DMS53 treated with DMSO at 0.1 percent for 48 hours (cell line): Measurements from ENCODE around the gene ANKRD36.
"Not testable (repeated sequence)": the region's sequence is repeated elsewhere in the genome, so short reads cannot be mapped to it uniquely, and the experiment has no call there.

Source experiments
- DNase-seq: peaks from one replicate; lab custom pipeline; 2025; ENCODE audit not compliant: unreplicated experiment; lab: John Stamatoyannopoulos, UW

Gene ANKRD36

DNA sequence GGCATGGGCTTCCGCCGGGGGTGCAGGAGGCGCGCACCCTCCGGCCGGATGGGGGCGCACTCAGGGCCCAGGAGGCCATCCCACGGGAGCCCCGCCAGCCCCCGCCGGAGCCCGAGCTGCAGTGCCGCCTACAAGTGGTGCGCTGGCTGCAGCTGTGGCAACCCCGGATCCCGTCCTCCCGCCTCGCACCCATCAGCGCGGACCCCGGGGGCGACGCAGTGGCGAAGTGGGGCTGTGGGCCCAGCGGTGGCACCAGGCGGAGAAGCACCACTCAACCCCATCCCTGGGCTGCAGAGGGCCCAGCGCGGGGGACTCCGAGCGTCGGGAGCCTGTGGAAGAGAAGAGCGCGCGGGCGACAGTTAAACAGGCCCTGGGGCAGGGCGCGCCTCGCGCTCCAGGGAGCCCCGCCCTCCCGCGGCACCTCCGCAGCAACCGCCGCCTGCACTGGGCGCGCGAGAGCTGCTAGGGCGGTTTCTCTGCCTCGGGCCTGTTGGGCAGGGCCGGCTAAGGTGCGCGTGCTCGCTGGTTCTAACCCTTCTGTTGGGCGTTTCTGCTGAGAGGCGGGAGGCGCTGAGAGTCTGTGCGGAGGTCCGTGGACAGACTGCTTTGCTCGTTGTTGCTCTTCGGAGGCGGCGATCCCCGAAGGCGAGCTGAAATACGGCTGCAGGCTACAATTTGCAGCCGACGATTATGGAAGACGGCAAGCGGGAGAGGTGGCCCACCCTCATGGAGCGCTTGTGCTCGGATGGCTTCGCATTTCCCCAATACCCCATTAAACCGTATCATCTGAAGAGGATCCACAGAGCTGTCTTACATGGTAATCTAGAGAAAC lies at the start of gene ANKRD36:
Gene ANKRD36 (plus strand): TSS at position 104 of the 832 bp plus-strand sequence. CDS start 587 bp downstream, at position 691.
- not testable (repeated sequence) for DNase-seq

DNA sequence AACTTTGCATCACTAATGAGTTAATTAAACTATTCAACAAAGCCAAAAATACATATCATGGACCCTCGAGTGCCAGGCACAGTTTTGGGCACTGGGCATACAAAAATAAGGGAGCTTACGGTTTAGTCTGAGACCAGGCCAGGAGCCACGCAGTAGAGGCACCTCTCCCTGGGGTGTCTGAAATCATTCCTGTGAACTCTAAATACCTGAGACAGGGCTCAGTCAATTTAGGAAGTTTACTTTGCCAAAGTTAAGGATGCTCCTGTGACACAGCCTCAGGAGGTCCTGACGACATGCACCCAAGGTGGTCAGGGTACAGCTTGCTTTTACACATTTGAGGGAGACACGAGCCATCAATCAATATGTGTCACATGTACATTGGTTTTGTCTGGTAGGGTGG lies 46.9 kb upstream of the ANKRD36 start:
- not testable (repeated sequence) for DNase-seq

DNA sequence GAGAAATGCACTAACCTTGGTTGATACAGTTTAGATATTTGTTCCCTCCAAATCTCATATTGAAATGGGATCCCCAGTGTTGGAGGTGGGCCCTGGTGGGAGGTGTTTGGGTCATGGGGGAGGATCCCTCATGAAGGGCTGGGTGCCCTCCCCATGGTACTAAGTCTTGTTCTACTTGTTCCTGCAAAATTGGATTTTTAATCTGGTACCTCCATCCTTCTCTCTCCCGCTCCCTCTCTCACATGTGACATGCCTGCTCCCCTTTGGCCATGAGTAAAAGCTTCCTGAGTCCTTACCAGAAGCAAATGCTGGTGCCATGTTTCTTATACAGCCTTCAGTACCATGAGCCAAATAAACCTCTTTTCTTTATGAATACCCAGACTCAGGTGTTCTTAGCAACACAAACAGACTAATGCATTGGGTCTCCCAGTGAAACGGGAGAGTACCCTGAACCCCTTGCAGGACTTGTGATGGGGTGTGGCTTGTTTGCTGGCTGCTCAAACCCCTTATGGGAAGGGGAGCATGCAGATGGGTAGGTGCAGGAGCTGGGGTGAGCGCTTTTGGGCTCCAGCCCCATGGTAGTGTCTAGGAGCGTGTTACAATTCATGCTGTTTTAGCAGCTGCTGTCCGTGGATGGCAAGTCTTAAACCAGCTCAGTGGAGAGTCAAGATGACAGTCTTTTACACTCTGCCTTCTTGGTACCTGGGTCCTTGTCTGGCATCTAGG lies 45.5 kb upstream of the ANKRD36 start:
- no peak for DNase-seq

DNA sequence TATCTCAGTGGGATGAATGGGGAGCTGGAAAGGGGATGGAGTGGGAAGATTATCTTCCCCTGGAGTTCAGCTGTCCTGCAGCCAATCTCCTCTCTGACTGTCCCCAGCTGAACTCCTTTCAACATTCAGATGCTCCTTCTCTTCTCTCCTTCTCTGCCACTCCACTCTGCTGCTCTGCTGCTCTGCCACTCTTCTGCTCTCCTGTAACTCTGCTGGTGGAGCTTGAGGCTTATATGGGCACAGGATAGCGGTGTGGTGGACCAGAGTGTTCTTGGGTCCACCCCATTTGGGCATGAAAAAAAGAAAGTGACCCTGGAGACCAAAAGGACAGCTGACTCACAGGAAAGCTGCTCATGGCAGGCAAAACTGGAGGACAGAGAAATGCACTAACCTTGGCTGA lies 44.9 kb upstream of the ANKRD36 start:
- DNase-seq: no peak

DNA sequence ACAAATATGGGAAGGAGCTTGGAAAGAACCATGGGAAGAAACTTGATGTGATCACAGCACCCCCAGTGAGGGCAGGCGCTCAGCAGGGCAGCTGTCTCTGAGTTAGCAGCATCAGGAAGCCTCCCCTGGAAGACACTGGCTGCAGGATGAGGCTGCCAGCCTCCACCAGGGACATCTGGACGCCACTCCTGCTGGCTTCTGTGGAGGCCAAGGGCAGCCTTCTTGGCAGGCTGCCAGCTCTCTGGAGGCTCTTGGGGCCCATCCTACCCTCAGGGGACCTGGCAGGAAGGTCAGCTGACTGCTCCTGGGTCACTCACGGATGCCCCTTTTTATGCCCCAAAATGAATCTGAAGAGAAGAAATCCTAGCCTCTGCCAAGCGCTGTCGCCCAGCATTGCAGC lies 44.2 kb upstream of the ANKRD36 start:
- DNase-seq: not testable (repeated sequence)

DNA sequence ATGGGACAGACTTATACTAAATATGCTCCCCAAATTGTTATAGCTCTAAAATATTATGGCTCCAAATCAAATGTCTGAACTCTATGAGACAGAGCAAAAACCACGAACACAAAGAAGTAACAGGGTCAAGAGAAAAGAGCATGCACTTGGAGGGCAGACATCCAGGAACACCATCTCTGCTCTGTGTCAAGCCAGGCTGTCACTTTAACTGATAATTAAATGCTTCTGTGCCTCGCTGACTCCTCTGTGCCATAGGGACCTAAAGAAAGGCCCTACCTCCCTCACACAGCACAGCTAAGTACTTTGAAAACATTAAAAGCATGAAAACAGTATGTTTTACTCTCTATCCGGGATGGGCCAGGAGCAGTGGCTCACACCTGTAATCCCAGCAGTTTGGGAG lies 42.0 kb upstream of the ANKRD36 start:
- not testable (repeated sequence) for DNase-seq

DNA sequence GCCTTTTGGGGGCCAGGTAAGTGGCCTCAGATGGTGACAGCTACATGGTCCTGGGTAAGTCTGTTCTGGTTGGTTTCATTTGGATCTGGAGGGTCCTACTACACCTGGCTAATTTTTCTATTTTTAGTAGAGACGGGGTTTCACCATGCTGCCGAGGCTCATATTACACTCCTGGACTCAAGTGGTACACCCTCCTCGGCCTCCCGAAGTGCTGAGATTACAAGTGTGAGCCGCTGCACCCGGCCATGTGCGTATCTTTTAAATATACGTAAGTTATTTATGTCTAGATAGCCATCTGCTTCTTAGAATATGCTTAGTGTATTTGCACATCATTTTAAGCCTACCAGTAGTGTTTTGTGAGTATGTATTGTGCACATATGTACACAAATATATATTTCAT lies 35.7 kb upstream of the ANKRD36 start:
- DNase-seq: not testable (repeated sequence)

DNA sequence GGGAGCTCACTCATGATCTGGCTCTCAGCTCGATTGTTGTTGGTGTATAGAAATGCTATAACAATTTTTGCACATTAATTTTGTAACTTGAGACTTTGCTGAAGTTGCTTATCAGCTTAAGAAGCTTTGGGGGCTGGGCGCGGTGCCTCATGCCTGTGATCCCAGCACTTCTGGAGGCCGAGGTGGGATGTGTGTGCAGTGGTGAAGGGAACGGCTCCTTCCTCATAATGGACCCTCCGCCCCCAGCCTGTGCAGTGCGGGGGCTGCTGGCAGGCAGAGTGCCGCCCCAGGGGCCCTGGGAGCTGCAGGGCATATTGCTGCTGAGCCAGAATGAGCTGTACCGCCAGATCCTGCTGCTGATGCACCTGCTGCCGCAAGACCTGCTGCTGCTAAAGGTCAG lies 32.1 kb upstream of the ANKRD36 start:
- DNase-seq: not testable (repeated sequence)

DNA sequence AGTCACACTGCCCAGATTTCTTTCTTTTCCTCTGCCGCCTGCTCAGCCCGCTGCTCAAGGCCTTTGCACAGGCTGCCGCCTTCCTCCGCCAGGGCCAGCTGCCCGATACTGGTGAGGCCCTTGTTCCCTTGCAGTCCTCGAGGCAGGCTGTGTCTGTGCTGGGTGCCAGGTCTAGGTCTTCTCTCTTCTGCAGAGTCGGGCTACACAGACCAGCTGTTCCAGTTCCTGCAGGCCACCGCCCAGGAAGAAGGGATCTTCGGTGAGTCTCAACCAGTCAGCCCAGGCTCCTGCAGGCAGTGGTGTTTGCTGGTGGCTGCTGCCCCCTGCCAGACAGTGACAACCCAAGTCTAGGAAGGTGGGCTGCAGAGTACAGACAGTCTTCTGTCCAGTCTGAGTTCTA lies 30.7 kb upstream of the ANKRD36 start:
- DNase-seq: not testable (repeated sequence)

DNA sequence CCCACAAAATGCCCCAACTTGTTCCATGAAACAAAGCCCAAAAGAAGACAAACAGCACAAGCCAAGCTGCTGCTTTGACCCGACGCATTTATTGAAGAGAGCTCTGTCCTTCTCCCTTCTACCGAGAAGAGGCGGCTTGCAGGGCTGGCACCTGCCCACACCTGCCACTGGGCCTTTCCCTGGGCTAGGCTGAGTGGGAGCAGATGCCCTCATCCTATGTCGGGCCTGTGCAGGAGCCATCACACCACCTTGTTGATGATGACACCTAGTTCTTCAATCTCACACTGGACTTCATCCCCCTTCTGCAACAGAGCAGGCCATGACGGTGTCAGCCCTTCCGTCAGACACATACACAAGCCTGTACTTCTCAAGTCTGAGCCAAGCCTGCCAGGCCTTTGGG lies 29.4 kb upstream of the ANKRD36 start:
- not testable (repeated sequence) for DNase-seq

DNA sequence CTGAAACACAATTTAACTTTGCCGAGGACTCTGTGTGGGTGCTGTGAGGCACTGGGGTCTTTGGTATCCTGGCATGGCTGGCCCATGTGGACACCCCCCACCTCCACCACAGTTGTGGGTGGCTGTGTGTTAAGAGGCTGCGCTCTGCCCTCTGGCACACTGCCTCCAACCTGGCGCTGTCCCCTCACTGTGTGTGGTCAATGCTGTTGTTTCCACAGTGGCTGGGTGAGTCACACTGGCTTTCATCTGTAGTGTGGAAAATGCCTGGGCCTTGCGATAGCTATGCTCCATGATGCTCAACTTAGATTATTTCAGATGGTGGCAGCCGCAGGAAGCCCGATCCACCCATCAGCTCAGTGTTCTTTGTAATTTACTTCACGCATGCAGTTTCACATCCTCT lies 27.9 kb upstream of the ANKRD36 start:
- DNase-seq: not testable (repeated sequence)

DNA sequence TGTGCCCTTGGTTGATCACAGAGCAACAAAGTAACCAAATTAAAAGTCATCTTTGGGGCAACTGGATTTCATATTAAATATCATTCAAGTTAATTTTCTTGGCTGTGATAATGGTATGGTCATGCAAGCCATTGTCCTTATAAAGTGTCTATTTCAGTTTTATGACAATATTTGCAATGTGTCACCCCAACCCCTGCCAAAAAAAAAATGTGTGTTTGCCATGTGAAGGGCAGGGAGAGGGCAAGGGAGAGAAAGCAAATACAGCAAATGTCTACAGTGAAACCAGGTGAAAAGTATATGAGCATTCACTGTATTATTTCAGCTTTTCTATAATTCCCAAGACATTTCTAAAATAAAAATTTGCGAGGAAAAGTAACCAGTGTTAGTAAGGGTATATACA lies 24.2 kb upstream of the ANKRD36 start:
- DNase-seq: not testable (repeated sequence)

DNA sequence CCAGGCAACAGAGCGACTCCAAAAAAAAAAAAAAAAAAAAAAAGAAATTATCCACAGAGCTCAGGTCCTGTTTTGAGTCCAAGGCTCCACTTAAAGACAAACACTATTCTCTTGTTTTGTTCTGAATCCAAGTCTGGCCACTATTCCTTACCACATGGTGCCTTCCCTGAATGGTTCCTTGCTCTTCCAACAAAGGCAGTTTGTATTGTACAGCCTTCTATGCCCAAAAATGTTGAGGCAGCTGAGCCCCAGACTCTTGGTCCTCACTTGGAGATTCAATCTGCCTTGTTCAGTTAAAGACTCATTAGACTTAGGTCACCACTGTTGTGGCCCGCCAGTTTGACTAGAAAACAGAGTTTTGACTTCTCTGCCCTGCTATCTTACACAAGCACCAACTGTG lies 20.0 kb upstream of the ANKRD36 start:
- not testable (repeated sequence) for DNase-seq

DNA sequence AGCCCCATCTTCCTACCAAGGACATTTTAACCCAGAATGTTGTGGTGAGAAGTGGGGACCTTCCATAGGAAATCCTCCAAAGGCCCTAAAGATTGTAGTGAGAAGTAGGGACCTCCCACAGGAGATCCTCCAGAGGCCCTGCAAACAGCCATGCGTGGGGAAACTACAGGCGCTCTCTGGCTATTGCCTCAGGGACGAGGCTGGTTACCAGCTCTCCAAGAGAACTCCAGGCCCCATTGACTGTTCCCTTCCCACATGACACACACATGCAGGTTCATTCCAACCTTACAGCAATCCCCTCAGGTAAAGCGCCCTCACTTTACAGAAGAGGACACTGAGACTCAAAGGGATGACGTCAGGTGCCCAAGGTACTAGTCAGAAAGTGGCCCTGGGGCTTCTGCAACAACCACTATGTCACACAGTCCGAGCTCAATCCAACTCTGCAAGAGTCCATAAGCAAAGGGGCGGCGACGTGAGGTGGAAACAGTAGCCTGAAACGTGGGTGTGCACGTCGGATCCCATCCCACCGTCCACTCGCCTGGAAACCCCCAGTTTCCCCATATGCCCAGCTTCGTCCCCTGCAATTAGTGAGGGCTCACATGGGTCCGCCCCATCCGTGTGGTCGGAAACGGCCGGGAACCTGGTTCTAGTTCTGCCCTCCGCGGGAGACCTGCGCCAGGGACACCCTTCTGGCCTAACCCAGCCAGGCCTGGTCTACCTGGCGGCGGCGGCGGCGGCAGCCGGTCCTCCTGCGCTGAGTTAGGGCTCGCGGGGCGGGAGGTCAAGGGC lies 18.8 kb upstream of the ANKRD36 start:
- not testable (repeated sequence) for DNase-seq

DNA sequence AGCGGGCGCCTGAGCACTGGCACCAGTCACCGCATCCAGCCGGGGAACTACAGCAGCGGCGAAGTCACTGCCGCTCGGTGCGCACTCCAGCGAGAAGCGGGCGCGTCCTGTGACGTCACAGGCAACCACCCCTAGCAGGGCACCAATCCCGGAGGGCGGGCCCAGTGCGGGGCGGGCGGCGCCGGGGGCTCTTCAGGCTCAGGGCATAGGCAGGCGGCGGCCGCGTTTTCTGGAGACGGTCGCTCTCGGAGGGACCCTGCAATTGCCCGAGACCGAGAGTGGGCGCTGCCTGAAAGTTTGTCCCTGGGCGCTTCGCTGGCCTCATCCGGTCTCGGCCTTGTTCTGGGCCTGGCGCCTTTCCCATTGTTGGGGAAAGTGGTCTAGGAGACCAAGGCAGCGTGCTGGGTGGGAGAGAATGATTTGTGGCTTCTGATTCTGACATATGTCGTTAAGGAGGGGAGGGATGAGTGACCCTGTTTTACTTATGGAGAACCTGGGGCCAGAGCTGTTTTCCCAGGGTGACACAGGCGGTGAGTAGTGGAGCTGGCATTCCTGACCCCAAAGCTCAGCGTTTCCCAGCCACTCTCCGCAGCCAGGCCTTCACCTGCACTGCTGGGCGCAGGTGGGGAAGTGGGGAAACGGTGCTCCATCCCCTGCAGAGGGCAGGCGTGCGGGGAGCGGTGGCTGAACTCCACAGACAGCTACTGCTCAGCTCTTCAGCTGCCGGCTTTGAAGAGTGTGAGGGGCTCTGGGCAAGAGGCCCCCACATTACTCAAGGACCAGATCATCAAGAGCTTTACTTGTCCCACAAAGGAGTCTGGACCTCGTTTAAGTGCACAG lies 18.0 kb upstream of the ANKRD36 start, which contains the start of gene FAHD2B:
Gene FAHD2B (minus strand): TSS at position 111 of the 840 bp plus-strand sequence. CDS start 3,176 bp downstream, outside the sequence.
- peak; percentile 6 for DNase-seq

DNA sequence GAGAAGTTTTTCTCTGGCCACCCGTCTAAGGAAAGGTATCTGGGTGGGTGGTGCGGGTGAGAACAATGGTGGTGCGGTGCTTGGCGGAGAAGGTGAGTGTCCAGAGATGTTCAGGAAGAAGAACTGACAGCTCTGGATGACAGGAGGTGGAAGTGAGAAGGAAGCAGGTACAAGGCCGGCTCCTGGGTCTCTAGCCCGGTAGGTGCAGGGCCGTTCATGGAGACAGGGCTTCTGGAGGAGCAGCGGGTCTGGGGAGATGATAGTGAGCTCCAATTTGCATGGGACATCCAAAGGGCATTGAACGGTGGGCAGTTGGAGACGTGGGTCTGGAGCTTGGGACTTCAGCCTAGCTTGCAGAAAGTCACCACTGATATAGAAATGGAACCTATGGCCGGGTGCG lies 17.3 kb upstream of the ANKRD36 start:
- no peak for DNase-seq

DNA sequence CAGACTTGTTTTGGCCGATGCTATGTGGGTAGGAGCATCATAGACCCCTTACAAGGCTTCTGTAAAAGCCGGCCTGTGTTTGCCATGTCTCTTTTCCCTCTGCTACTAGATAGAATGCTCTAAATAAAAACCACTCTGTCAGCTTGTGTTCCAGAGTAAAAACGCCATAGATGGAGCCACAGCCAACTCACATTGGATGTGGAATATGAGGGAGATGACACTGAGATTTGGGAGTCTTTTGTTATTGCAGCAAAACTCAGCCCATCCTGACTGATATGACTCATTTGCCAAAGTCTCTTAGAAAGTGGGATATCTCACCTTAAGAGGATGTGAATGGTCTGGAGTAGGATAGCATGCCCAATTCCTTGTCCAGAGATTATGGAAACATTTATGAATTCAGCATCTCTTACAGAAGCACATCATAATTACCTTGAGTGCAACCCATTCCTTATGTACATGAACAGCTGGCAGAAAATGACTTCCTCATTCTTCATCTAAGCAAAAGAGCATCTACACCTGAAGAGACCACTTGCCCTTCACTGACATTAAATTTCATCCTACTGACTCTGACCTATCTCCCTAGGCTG lies 14.1 kb upstream of the ANKRD36 start:
- not testable (repeated sequence) for DNase-seq

DNA sequence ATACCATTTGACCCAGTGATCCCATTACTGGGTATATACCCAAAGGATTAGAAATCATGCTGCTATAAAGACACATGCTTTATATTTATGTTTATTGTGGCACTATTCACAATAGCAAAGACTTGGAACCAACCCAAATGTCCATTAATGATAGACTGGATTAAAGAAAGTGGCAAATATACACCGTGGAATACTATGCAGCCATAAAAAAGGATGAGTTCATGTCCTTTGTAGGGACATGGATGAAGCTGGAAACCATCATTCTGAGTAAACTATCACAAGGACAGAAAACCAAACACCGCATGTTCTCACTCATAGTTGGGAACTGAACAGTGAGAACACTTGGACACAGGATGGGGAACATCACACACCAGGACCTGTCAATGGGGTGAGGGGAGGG lies 6.1 kb upstream of the ANKRD36 start:
- not testable (repeated sequence) for DNase-seq

DNA sequence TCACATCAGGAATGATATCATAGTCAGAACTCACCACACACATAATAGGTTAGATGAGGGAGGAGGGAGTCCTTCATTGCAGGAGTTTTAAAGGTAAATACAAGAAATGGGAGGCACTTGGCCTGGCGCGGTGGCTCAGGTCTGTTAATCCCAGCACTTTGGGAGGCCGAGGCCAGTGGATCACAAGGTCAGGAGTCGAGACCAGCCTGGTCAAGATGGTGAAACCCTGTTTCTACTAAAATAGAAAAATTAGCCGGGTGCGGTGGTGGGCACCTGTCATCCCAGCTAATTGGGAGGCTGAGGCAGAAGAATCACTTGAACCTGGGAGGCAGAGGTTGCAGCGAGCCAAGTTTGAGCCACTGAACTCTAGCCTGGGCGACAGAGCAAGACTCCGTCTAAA lies 1.7 kb upstream of the ANKRD36 start:
- DNase-seq: not testable (repeated sequence)
